T-helper 2 cell treated with Interferon-gamma antibody and Interleukin-4, amounts not matched to agents 5 μg/mL and 100 μg/mL, for 36 hours (primary cell): ENCODE results near the gene ZFP36L2.
A peak's percentile ranks its signal among the peaks of the same experiment; 100 is the strongest.

Experiments used
- DNase-seq: peaks from one replicate; pipeline ENCODE4 v3.0.0; 2021; ENCODE audit warnings: low spot score
- H3K27ac Mint-ChIP-seq: one replicate; pipeline ENCODE4 v1.8.0; 2021; ENCODE audit warnings: mild to moderate bottlenecking, mixed read lengths
- H3K27me3 Mint-ChIP-seq: one replicate; pipeline ENCODE4 v1.8.0; 2021; ENCODE audit warnings: low read depth, mixed read lengths
- H3K36me3 Mint-ChIP-seq: one replicate; pipeline ENCODE4 v1.8.0; 2021; ENCODE audit warnings: low read depth, mixed read lengths
- H3K4me1 Mint-ChIP-seq: one replicate; pipeline ENCODE4 v1.8.0; 2021; ENCODE audit warnings: low read depth, mixed read lengths
- H3K4me3 Mint-ChIP-seq: one replicate; pipeline ENCODE4 v1.8.0; 2022; ENCODE audit warnings: mild to moderate bottlenecking, moderate library complexity, mixed read lengths
- H3K9me3 Mint-ChIP-seq: one replicate; pipeline ENCODE4 v1.8.0; 2021; ENCODE audit warnings: mixed read lengths

The ZFP36L2 gene

DNA sequence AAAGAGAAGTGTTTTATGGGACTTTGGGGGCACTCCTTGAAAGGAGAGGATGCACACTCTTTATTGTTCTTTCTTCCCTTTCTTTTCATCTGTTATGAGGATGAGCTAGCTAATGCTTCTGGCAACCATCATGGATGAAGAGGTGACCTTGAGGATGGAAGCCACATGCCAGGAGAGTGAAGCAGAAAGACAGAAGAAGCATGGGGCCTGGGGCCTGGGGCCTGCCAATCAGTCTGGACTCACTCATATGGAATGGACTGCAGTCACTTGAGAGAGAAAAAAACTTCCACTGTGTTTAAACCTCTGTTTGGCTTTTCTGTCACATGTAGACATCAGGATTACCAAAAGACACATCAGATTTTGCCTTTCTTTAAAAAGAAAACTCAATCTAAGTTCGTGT is 35.8 kb upstream of the ZFP36L2 start:
- H3K36me3 Mint-ChIP-seq, result peaks cover 3% of the 10 kb centered on the region
- no peaks in the 10 kb centered on the region for H3K27me3 Mint-ChIP-seq
- H3K4me1 Mint-ChIP-seq, result no peaks in the 10 kb centered on the region
- H3K27ac Mint-ChIP-seq, result no peak overlapping the region
- no peak overlapping the region for H3K4me3 Mint-ChIP-seq
- no peaks in the 10 kb centered on the region for H3K9me3 Mint-ChIP-seq
- no peak for DNase-seq

DNA sequence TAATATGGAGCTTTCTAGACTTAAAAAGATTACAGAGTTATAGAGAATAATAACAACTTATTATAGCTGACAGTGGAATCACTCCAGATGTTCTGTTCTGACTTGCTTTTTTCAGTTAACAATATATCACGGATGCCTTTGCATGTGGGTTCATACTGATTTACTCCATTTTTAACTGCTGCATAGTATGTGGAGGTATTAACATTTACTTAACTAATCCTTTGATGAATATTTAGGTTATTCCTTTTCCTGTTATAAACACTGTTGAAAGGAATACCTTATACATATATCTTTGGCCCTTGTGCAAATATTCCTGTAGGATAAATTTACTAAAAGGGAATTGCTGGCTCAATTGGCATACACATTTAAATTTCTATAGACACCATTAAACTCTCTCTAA is 33.1 kb upstream of the ZFP36L2 start:
- H3K27ac Mint-ChIP-seq, result no peak overlapping the region
- H3K4me3 Mint-ChIP-seq, result no peak overlapping the region
- peaks cover 7% of the 10 kb centered on the region for H3K36me3 Mint-ChIP-seq
- H3K4me1 Mint-ChIP-seq, result no peaks in the 10 kb centered on the region
- no peaks in the 10 kb centered on the region for H3K9me3 Mint-ChIP-seq
- no peak for DNase-seq
- H3K27me3 Mint-ChIP-seq, result no peaks in the 10 kb centered on the region

DNA sequence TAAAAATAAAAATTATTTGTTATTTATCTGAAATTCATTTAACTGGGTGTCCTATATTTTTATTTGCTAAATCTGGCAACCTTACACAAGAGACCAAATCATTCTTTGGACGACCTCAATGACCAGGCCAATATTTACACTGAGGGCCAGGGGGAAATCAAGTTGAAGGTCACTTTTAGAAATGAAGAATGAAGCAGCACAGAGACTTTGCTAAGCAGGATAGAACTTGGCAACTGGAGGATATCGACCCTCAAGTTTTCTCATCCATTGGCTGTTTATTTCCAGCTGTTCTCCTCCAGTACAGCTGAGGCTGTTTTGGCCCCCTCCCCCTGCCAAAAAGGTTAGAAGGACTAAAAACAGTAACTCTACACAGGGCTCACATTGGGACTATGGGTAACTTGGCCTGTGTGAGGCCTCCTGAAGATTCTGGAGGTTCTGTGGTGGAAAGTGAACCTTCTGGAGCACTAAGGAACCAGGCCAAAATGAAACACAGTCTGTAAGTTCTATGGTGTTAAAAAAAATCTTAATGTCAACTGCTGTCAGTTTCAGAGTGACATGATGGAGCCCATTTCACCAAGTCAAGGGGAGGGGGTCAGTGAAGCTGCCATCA is 32.2 kb upstream of the ZFP36L2 start:
- no peaks in the 10 kb centered on the region for H3K4me1 Mint-ChIP-seq
- no peak for DNase-seq
- peaks cover 9% of the 10 kb centered on the region for H3K36me3 Mint-ChIP-seq
- H3K9me3 Mint-ChIP-seq, result no peaks in the 10 kb centered on the region
- no peak overlapping the region for H3K4me3 Mint-ChIP-seq
- no peak overlapping the region for H3K27ac Mint-ChIP-seq
- no peaks in the 10 kb centered on the region for H3K27me3 Mint-ChIP-seq

GRCh38 chr2:43255296-43255910 is 29.0 kb upstream of the ZFP36L2 start:
- DNase-seq, result no peak

DNA sequence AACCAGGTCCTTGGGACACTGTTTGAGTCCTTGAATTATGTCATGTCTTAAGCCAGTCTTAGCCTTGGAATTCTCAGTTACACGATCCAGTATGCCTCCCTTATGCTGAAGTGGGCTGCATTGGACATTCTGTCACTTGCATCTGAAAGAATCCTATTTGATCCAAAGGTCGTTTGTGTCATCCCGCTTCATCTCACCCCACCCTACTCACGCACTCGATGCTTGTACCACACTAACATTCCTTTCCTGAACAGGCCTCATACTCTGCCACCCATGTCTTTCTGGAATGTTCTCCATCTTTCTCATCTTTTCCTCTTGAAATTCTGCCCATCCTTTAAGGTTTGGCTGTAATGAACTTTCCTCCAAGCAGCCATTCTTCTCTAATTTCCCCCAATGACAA is 27.9 kb upstream of the ZFP36L2 start:
- DNase-seq, result no peak
- no peaks in the 10 kb centered on the region for H3K4me1 Mint-ChIP-seq
- no peak overlapping the region for H3K27ac Mint-ChIP-seq
- H3K9me3 Mint-ChIP-seq, result no peaks in the 10 kb centered on the region
- H3K4me3 Mint-ChIP-seq, result no peak overlapping the region
- H3K36me3 Mint-ChIP-seq, result peaks cover 5% of the 10 kb centered on the region
- no peaks in the 10 kb centered on the region for H3K27me3 Mint-ChIP-seq

More at GRCh38 chr2:43255296-43255910, 29.0 kb upstream of the ZFP36L2 start:
- no peak overlapping the region for H3K27ac Mint-ChIP-seq
- H3K36me3 Mint-ChIP-seq, result peaks cover 5% of the 10 kb centered on the region
- no peaks in the 10 kb centered on the region for H3K4me1 Mint-ChIP-seq
- no peaks in the 10 kb centered on the region for H3K27me3 Mint-ChIP-seq
- no peak overlapping the region for H3K4me3 Mint-ChIP-seq
- no peaks in the 10 kb centered on the region for H3K9me3 Mint-ChIP-seq

DNA sequence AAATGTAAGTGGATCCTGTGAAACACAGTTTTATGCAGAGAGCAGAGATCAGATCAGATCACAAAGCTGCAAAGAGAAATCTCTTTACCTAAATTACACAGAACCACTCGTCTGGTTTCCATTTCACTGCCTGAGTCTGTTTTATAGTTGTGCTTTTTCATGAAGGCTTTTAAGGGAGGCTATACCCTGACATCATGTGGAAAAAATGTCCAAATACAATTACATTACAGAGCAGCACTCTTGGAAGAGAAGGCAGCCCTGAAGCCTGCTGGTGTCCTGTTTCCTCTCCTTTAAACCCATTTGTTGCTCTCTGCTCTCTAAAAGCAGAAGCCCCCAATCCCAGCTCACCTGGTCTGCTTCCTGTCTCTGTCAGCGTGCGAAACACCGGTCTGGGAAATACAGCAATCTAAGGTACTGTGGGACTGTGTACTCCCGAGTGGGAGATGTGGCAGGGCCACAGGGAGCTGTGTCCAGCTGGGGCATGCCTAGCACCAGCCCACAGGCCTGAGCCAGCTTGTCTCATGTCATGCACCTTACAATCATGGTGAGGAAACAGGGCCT is 24.8 kb upstream of the ZFP36L2 start:
- H3K4me3 Mint-ChIP-seq, result no peak overlapping the region
- no peaks in the 10 kb centered on the region for H3K27me3 Mint-ChIP-seq
- H3K9me3 Mint-ChIP-seq, result no peaks in the 10 kb centered on the region
- H3K4me1 Mint-ChIP-seq, result no peaks in the 10 kb centered on the region
- no peak for DNase-seq
- peaks cover 1% of the 10 kb centered on the region for H3K36me3 Mint-ChIP-seq
- no peak overlapping the region for H3K27ac Mint-ChIP-seq

DNA sequence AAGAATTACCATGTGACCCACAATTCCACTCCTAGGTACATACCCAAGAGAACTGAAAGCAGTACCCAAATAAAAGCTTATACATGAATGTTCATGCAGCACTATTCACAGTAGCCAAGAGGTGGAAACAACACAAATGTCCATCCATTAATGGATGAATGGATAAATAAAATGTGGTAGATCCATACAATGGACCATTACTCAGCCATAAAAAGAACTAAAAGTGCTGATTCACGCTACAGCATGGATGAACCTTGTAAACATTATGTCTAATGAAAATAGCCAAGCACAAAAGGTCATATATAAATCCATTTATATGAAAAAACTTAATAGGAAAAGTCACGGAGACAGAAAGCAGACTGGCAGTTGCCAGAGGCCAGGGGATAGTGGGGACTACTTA is 23.6 kb upstream of the ZFP36L2 start:
- H3K4me1 Mint-ChIP-seq, result no peaks in the 10 kb centered on the region

DNA sequence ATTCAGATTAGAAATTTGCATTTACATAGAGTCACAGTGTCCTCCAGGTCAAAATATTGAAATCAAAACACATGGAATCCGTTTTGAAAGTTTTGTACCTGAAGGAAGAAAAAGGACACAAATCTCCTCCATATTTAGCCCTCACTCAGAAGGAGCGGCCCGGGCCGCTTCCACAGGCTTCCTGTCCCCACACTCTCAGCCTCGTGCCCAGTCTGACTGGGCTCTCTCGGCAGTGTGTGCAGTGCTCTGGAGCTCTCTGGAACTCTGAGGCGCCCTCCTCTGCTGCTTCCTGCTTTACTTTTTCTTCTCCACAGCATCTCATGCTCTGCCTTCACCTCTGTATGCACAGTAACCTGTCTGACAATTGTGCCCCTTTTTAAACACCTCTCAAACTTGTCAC is 22.2 kb upstream of the ZFP36L2 start:
- H3K9me3 Mint-ChIP-seq, result no peaks in the 10 kb centered on the region
- no peaks in the 10 kb centered on the region for H3K27me3 Mint-ChIP-seq
- H3K4me3 Mint-ChIP-seq, result no peak overlapping the region
- no peaks in the 10 kb centered on the region for H3K36me3 Mint-ChIP-seq
- no peak for DNase-seq
- no peak overlapping the region for H3K27ac Mint-ChIP-seq
- H3K4me1 Mint-ChIP-seq, result no peaks in the 10 kb centered on the region

More for the DNA sequence above, 23.6 kb upstream of the ZFP36L2 start:
- Mint-ChIP-seq H3K9me3 (no peaks in the 10 kb centered on the region), H3K4me3 (no peak overlapping the region), H3K27ac (no peak overlapping the region), H3K27me3 (no peaks in the 10 kb centered on the region), H3K36me3 (peaks cover 1% of the 10 kb centered on the region)
- no peak for DNase-seq

DNA sequence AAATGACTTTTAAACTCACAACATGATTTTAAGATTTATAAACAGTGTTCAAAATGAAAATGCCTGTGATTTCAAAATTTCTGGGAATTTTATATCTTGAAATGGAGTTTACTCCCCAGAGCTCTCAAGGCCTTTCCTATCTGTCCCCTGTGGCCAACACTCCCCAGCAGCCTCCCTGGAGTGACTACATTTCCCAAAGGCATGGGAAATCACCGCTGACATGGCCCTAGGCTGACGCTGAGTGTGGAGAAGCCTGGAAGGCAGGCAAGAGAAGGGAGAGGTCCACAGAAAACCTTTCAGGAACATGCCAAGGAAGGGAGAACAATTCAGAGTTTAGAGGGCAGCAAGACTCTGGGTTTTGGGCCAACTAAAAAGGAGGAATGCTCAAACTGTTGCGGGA is 20.2 kb upstream of the ZFP36L2 start:
- H3K4me3 Mint-ChIP-seq, result no peak overlapping the region
- no peaks in the 10 kb centered on the region for H3K36me3 Mint-ChIP-seq
- H3K27me3 Mint-ChIP-seq, result no peaks in the 10 kb centered on the region
- no peaks in the 10 kb centered on the region for H3K9me3 Mint-ChIP-seq
- DNase-seq, result no peak
- no peak overlapping the region for H3K27ac Mint-ChIP-seq
- H3K4me1 Mint-ChIP-seq, result no peaks in the 10 kb centered on the region

- Mint-ChIP-seq H3K4me1 (peaks cover 9% of the 10 kb centered on the region), H3K36me3 (peaks cover 2% of the 10 kb centered on the region)
Observed at GRCh38 chr2:43241558-43241957, 15.2 kb upstream of the ZFP36L2 start.

GRCh38 chr2:43240766-43241150 is 14.4 kb upstream of the ZFP36L2 start:
- Mint-ChIP-seq H3K4me3 (no peak overlapping the region), H3K27ac (no peak overlapping the region), H3K9me3 (no peaks in the 10 kb centered on the region), H3K36me3 (peaks cover 2% of the 10 kb centered on the region), H3K27me3 (no peaks in the 10 kb centered on the region), H3K4me1 (peaks cover 9% of the 10 kb centered on the region)
- DNase-seq, result no peak

More at GRCh38 chr2:43241558-43241957, 15.2 kb upstream of the ZFP36L2 start:
- DNase-seq, result no peak
- Mint-ChIP-seq H3K9me3 (no peaks in the 10 kb centered on the region), H3K4me3 (no peak overlapping the region), H3K27me3 (no peaks in the 10 kb centered on the region), H3K27ac (no peak overlapping the region)

- peaks cover 2% of the 10 kb centered on the region for H3K36me3 Mint-ChIP-seq
- no peaks in the 10 kb centered on the region for H3K9me3 Mint-ChIP-seq
- no peaks in the 10 kb centered on the region for H3K27me3 Mint-ChIP-seq
- H3K27ac Mint-ChIP-seq, result no peak overlapping the region
- H3K4me1 Mint-ChIP-seq, result peaks cover 9% of the 10 kb centered on the region
- no peak overlapping the region for H3K4me3 Mint-ChIP-seq
- DNase-seq, result no peak
Observed at GRCh38 chr2:43239981-43240765, 13.8 kb upstream of the ZFP36L2 start.

GRCh38 chr2:43238813-43239212 is 12.4 kb upstream of the ZFP36L2 start:
- Mint-ChIP-seq H3K36me3 (peaks cover 2% of the 10 kb centered on the region), H3K27me3 (no peaks in the 10 kb centered on the region), H3K4me1 (peaks cover 9% of the 10 kb centered on the region), H3K4me3 (no peak overlapping the region), H3K27ac (no peak overlapping the region), H3K9me3 (no peaks in the 10 kb centered on the region)
- no peak for DNase-seq

- Mint-ChIP-seq H3K36me3 (peaks cover 2% of the 10 kb centered on the region), H3K9me3 (no peaks in the 10 kb centered on the region), H3K27me3 (no peaks in the 10 kb centered on the region), H3K4me1 (peaks cover 9% of the 10 kb centered on the region), H3K27ac (peak overlapping the region; percentile 55), H3K4me3 (no peak overlapping the region)
- DNase-seq, result no peak
Observed at GRCh38 chr2:43238176-43238575, 11.8 kb upstream of the ZFP36L2 start.
